Fibroblast of lung (primary cell): ENCODE measurements around the gene NTSR1. TPM values are rescaled to one million over a fixed set of nuclear protein-coding genes. Genes with fewer than 3 reads are reported as not detected.

Experiments
- DNase-seq, 2 donors: peaks; one replicate each; pipeline versions ENCODE4 v3.0.0 to v3.0.0-alpha.2; 2010; ENCODE audit warnings: low read depth in 2 of 2
- H2AFZ ChIP-seq: 2 replicates; pipeline ENCODE4 v1.5.1; 2012; ENCODE audit warnings: low read length, control low read depth, inconsistent platforms
- H3K27ac ChIP-seq: 2 replicates; pipeline ENCODE4 v1.5.1; 2011; ENCODE audit warnings: low read length, control low read depth; ENCODE audit not compliant: insufficient read depth
- H3K27me3 ChIP-seq: 2 replicates; pipeline ENCODE4 v1.5.1; 2011; ENCODE audit warnings: mild to moderate bottlenecking, low read length; ENCODE audit not compliant: control insufficient read depth, insufficient read depth
- H3K36me3 ChIP-seq: 2 replicates; pipeline ENCODE4 v1.5.1; 2011; ENCODE audit warnings: low read length; ENCODE audit not compliant: control insufficient read depth, insufficient read depth
- H3K4me1 ChIP-seq: 2 replicates; pipeline ENCODE4 v1.5.1; 2011; ENCODE audit warnings: low read length; ENCODE audit not compliant: control insufficient read depth, insufficient read depth; ENCODE audit errors: extremely low read depth
- H3K4me2 ChIP-seq: 2 replicates; pipeline ENCODE4 v1.5.1; 2011; ENCODE audit warnings: low read length, control low read depth; ENCODE audit not compliant: insufficient read depth; ENCODE audit errors: extremely low read depth
- H3K4me3 ChIP-seq, 4 experiments: fragments of 200-600 bp in 1 of 4; sonication (generic) in 1 of 4; replicated peaks in 1 of 4; 2 replicates each; pipeline ENCODE4 v1.5.1; 2011 to 2016; ENCODE audit warnings: low read length in 4 of 4, low read depth in 3 of 4, mild to moderate bottlenecking in 3 of 4, control low read depth in 2 of 4, inconsistent platforms in 1 of 4, mixed read lengths in 1 of 4; ENCODE audit not compliant: insufficient read depth in 1 of 4; ENCODE audit errors: control extremely low read depth in 1 of 4
- H3K79me2 ChIP-seq: 2 replicates; pipeline ENCODE4 v1.5.1; 2012; ENCODE audit warnings: mild to moderate bottlenecking, low read length, inconsistent platforms; ENCODE audit not compliant: control insufficient read depth, insufficient read depth
- H3K9ac ChIP-seq: 2 replicates; pipeline ENCODE4 v1.5.1; 2011; ENCODE audit warnings: mild to moderate bottlenecking, low read length, control low read depth; ENCODE audit not compliant: insufficient read depth
- H3K9me3 ChIP-seq: 2 replicates; pipeline ENCODE4 v1.5.1; 2012; ENCODE audit warnings: low read depth, low read length; ENCODE audit not compliant: control insufficient read depth, insufficient read depth
- H4K20me1 ChIP-seq: 2 replicates; pipeline ENCODE4 v1.5.1; 2011; ENCODE audit warnings: low read length; ENCODE audit not compliant: control insufficient read depth, insufficient read depth; ENCODE audit errors: extremely low read depth
- EZH2 ChIP-seq: IDR thresholded peaks from 2 replicates; pipeline ENCODE4 v1.5.1; 2012; ENCODE audit warnings: low read length, control low read depth, mild to moderate bottlenecking; ENCODE audit errors: missing control alignments
- polyA plus RNA-seq, 2 donors: library from polyadenylated mRNA; depleted of rRNA in 1 of 2; stranded (reverse) in 1 of 2; unstranded in 1 of 2; fragments of >200 nt; gene quantifications; 2 replicates each; pipeline ENCODE4 v1.2.1, GENCODE V29; 2011 to 2012; ENCODE audit warnings: missing spikeins in 1 of 2
- total RNA-seq: library from RNA; depleted of rRNA; stranded (reverse); fragments of >200 nt; gene quantifications from 2 replicates; pipeline ENCODE4 v1.2.1, GENCODE V29; 2014
- TF ChIP-seq, protein P1 (sequence below), 2 donors: IDR thresholded peaks in 1 of 2; conservative IDR thresholded peaks in 1 of 2; 1 replicate in 1 of 2; 2 replicates in 1 of 2; pipeline ENCODE4 v1.5.1; 2011 to 2012; ENCODE audit warnings: low read length in 2 of 2, control low read depth in 1 of 2, inconsistent platforms in 1 of 2, low read depth in 1 of 2, mild to moderate bottlenecking in 1 of 2

NTSR1 gene
- total and polyA plus RNA-seq, 2 donors (not counting 1 experiment from before 2014, with no cell fraction given), result 0.05 to 0.33 TPM

DNA sequence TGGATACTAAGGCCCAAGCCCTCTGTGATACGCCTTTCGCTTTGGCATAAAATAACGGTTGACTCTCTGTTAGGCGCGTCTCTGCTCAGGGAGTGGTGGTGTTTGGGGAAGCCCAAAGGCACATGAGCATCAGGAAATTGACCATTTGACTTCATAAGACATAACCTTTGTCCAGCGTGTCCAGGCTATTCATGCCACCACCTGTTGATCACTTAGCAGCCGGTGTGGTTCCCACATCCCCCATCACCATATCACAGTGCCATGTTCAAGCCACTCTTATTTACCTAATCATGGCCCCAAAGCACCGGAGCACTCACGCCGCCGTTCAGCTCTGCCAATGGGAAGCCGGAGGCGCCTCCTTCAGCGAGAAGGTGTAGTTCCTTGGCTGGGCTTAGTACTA, 38.5 kb upstream of the NTSR1 start:
- H3K4me3 ChIP-seq, result no peak overlapping the region
- H3K9ac ChIP-seq, result no peak overlapping the region
- no peaks in the 10 kb centered on the region for H3K9me3 ChIP-seq
- H3K36me3 ChIP-seq, result no peaks in the 10 kb centered on the region
- no peak for TF ChIP-seq EZH2
- TF ChIP-seq, protein P1, sequence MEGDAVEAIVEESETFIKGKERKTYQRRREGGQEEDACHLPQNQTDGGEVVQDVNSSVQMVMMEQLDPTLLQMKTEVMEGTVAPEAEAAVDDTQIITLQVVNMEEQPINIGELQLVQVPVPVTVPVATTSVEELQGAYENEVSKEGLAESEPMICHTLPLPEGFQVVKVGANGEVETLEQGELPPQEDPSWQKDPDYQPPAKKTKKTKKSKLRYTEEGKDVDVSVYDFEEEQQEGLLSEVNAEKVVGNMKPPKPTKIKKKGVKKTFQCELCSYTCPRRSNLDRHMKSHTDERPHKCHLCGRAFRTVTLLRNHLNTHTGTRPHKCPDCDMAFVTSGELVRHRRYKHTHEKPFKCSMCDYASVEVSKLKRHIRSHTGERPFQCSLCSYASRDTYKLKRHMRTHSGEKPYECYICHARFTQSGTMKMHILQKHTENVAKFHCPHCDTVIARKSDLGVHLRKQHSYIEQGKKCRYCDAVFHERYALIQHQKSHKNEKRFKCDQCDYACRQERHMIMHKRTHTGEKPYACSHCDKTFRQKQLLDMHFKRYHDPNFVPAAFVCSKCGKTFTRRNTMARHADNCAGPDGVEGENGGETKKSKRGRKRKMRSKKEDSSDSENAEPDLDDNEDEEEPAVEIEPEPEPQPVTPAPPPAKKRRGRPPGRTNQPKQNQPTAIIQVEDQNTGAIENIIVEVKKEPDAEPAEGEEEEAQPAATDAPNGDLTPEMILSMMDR (conservative IDR thresholded peaks at IDR 0.05 in 1 of 2, IDR thresholded peaks at IDR 0.05 in 1 of 2; ENCODE audit: low read depth in 1 of 2, low read length in 2 of 2), result no peak
- H3K4me1 ChIP-seq, result no peaks in the 10 kb centered on the region
- H3K27ac ChIP-seq, result no peak overlapping the region
- H4K20me1 ChIP-seq, result no peaks in the 10 kb centered on the region
- H3K27me3 ChIP-seq, result no peaks in the 10 kb centered on the region
- DNase-seq, result no peak
- no peak overlapping the region for H2AFZ ChIP-seq
- no peak overlapping the region for H3K4me2 ChIP-seq
- no peaks in the 10 kb centered on the region for H3K79me2 ChIP-seq

DNA sequence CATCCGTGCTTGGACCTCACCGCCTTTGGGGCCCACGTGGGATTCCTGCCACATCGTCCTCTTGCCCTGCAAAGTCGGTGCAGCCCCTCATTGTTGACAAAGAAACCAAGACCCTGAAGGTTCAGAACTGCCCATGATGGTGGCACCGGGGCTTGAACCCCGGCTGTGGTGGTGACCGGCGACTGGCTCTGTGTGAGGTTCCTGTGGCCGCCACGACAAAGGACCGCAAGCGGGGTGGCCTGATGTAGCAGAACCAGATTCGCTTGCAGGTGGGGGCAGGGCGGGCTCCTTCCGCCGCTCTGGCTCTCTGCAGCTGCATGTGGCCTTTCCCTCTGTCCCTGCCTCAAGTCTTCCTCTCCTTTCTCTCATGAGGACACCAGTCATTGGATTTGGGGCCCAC, 37.6 kb upstream of the NTSR1 start:
- Histone ChIP-seq H4K20me1 (no peaks in the 10 kb centered on the region), H3K9ac (no peak overlapping the region), H3K27me3 (no peaks in the 10 kb centered on the region), H2AFZ (no peak overlapping the region), H3K4me2 (no peak overlapping the region), H3K9me3 (no peaks in the 10 kb centered on the region), H3K4me3 (no peak overlapping the region), H3K36me3 (no peaks in the 10 kb centered on the region), H3K27ac (no peak overlapping the region), H3K4me1 (peaks cover 2% of the 10 kb centered on the region), H3K79me2 (no peaks in the 10 kb centered on the region)
- TF ChIP-seq, protein P1 (conservative IDR thresholded peaks at IDR 0.05 in 1 of 2, IDR thresholded peaks at IDR 0.05 in 1 of 2; ENCODE audit: low read depth in 1 of 2, low read length in 2 of 2), result no peak
- no peak for TF ChIP-seq EZH2
- no peak for DNase-seq

DNA sequence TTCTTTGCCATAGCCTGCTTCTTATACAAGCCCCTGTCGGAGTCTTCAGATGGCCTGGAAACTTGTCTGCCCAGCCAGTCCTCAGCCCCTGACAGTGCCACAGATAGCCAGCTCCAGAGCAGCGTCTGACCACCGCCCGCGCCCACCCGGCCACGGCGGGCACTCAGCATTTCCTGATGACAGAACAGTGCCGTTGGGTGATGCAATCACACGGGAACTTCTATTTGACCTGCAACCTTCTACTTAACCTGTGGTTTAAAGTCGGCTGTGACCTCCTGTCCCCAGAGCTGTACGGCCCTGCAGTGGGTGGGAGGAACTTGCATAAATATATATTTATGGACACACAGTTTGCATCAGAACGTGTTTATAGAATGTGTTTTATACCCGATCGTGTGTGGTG, 36.9 kb upstream of the NTSR1 start:
- Histone ChIP-seq H4K20me1 (no peaks in the 10 kb centered on the region), H3K4me1 (peaks cover 2% of the 10 kb centered on the region), H2AFZ (no peak overlapping the region), H3K9ac (no peak overlapping the region), H3K4me3 (no peak overlapping the region), H3K79me2 (no peaks in the 10 kb centered on the region), H3K27ac (no peak overlapping the region), H3K27me3 (peaks cover 3% of the 10 kb centered on the region), H3K9me3 (no peaks in the 10 kb centered on the region), H3K36me3 (no peaks in the 10 kb centered on the region), H3K4me2 (no peak overlapping the region)
- DNase-seq, result no peak
- TF ChIP-seq, protein P1 (conservative IDR thresholded peaks at IDR 0.05 in 1 of 2, IDR thresholded peaks at IDR 0.05 in 1 of 2; ENCODE audit: low read depth in 1 of 2, low read length in 2 of 2), result no peak
- TF ChIP-seq EZH2, result no peak
